BLaER1 treated with 17β-estradiol and CSF1 and Interleukin-3, amounts not matched to agents 10 nM and 100 nM (cell line): Measurements from ENCODE around the gene CFAP100.

Experiments used
- H3K27ac ChIP-seq, 11 experiments: shearing (Covaris generic); formaldehyde crosslinking; 2 replicates each; pipeline ENCODE4 v1.8.1; 2022
- H3K27me3 ChIP-seq, 11 experiments: shearing (Covaris generic); formaldehyde crosslinking; 2 replicates each; pipeline ENCODE4 v1.8.1; 2022
- H3K36me3 ChIP-seq, 11 experiments: shearing (Covaris generic); formaldehyde crosslinking; 2 replicates each; pipeline ENCODE4 v1.8.1; 2022
- H3K4me1 ChIP-seq, 10 experiments: shearing (Covaris generic); formaldehyde crosslinking; 2 replicates each; pipeline ENCODE4 v1.8.1; 2022
- H3K4me2 ChIP-seq, 11 experiments: shearing (Covaris generic); formaldehyde crosslinking; 2 replicates each; pipeline ENCODE4 v1.8.1; 2022
- H3K4me3 ChIP-seq, 10 experiments: shearing (Covaris generic); formaldehyde crosslinking; 2 replicates each; pipeline ENCODE4 v1.8.1; 2022
- H3K9ac ChIP-seq, 11 experiments: shearing (Covaris generic); formaldehyde crosslinking; 2 replicates each; pipeline ENCODE4 v1.8.1; 2022
- H3K9me3 ChIP-seq, 11 experiments: shearing (Covaris generic); formaldehyde crosslinking; replicated peaks in 1 of 11; 2 replicates each; pipeline ENCODE4 v1.8.1; 2022
- H4K20me1 ChIP-seq, 11 experiments: shearing (Covaris generic); formaldehyde crosslinking; 2 replicates each; pipeline ENCODE4 v1.8.1; 2022
- Cebpa-rat ChIP-seq, 11 experiments: shearing (Covaris generic); IDR thresholded peaks; 2 replicates each; pipeline ENCODE4 v1.8.1; 2022

The CFAP100 gene

GRCh38 chr3:126435456-126436315 is 41.0 kb downstream of the CFAP100 start:
- no peaks in the 10 kb centered on the region for H3K4me1 ChIP-seq
- H3K9ac ChIP-seq: no peak overlapping the region
- H3K27me3 ChIP-seq: no peaks in the 10 kb centered on the region
- H3K4me2 ChIP-seq: no peak overlapping the region
- H3K4me3 ChIP-seq: no peak overlapping the region
- H3K27ac ChIP-seq: no peak overlapping the region
- no peak for TF ChIP-seq Cebpa-rat (IDR thresholded peaks at IDR 0.05)
- peaks cover 29 to 79% (median 48%) of the 10 kb centered on the region in 11 experiments; a peak in 21 of 22 replicates for H3K36me3 ChIP-seq
- peaks cover 0 to 6% (median 0%) of the 10 kb centered on the region in 11 experiments; a peak in 1 of 22 replicates for H3K9me3 ChIP-seq
- H4K20me1 ChIP-seq: peaks cover 0 to 74% (median 12%) of the 10 kb centered on the region in 11 experiments; a peak in 9 of 22 replicates

DNA sequence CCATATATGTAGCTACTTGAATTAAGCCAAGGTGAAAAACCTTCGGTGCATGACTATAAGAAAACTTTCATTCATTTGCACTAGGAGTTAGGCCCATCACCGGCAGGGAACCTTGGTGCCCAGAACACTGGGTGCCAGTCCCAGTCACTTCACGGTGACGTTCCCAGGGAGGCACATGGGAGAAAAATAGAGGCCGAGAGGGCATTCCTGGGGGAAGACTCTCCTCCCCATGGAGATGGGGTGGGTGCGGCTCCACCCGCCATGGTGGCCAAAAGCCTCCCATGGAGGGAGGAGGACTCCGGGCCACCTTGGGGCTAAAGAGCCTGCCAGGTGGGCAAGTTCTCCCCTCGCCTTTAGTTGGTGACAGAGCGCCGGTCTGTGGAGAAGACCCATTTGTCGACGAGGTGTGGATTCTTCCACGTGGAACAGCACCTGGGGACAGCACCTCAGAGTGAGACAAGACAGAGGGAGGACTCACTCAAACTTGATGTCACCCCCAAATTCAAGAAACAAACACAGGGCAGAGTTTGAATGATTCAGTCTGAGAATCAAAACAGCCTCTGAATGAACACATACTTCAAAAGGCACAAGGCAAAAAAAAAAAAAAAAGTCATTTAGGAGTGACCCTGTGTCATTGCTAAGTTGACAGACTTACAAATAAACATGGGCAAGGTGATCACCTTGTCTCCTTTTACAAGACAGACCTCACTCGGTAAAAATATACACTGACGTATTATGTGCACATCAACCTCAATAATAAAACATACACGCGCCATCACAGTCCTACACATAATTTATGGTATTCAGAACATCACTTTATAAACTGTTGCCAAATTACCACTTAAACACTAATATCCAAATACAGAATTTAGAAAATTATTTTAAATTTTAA is 42.4 kb downstream of the CFAP100 start:
- TF ChIP-seq Cebpa-rat (IDR thresholded peaks at IDR 0.05): no peak
- Histone ChIP-seq H3K4me3 (no peak overlapping the region), H3K9me3 (no peaks in the 10 kb centered on the region), H3K4me2 (no peak overlapping the region), H3K4me1 (no peaks in the 10 kb centered on the region), H3K36me3 (peaks cover 29 to 91% (median 57%) of the 10 kb centered on the region in 11 experiments; a peak in 21 of 22 replicates), H3K27ac (no peak overlapping the region), H3K27me3 (no peaks in the 10 kb centered on the region), H4K20me1 (peaks cover 0 to 86% (median 16%) of the 10 kb centered on the region in 11 experiments; a peak in 11 of 22 replicates), H3K9ac (no peak overlapping the region)

DNA sequence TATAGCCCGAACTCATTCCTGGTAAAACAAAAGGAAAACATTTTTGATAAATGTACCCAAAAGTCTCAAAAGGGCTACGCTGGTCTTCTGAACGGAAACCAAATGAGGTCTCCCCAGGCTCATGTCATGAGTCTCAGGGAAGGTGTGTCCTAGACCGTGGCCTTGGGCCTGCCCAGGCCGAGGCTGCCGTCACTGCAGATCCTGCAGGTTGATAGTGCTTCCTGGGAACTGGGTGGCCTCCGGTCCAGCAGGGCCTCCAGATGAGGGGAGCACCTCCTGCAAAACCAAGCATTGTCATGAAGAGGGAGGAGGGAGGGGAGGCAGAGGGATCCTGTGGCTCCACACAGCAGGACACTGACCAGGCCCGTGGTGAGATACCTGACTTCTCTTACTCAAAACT is 43.5 kb downstream of the CFAP100 start:
- no peak overlapping the region for H3K4me3 ChIP-seq
- H3K9ac ChIP-seq: no peak overlapping the region
- H4K20me1 ChIP-seq: peaks cover 0 to 96% (median 25%) of the 10 kb centered on the region in 11 experiments; a peak in 14 of 22 replicates
- H3K4me1 ChIP-seq: peaks cover 0 to 4% (median 0%) of the 10 kb centered on the region in 10 experiments; a peak in 2 of 20 replicates
- no peaks in the 10 kb centered on the region for H3K9me3 ChIP-seq
- no peak overlapping the region for H3K4me2 ChIP-seq
- H3K27ac ChIP-seq: no peak overlapping the region
- H3K27me3 ChIP-seq: no peaks in the 10 kb centered on the region
- peaks cover 29 to 97% (median 63%) of the 10 kb centered on the region in 11 experiments; a peak in 21 of 22 replicates for H3K36me3 ChIP-seq
- no peak for TF ChIP-seq Cebpa-rat (IDR thresholded peaks at IDR 0.05)

- Histone ChIP-seq H3K9ac (no peak overlapping the region), H3K4me2 (no peak overlapping the region), H3K36me3 (peaks cover 29 to 92% (median 59%) of the 10 kb centered on the region in 11 experiments; a peak in 21 of 22 replicates), H4K20me1 (peaks cover 0 to 95% (median 27%) of the 10 kb centered on the region in 11 experiments; a peak in 14 of 22 replicates), H3K27ac (no peak overlapping the region), H3K9me3 (no peaks in the 10 kb centered on the region), H3K27me3 (no peaks in the 10 kb centered on the region), H3K4me1 (peaks cover 0 to 8% (median 0%) of the 10 kb centered on the region in 10 experiments; a peak in 2 of 20 replicates), H3K4me3 (no peak overlapping the region)
- no peak for TF ChIP-seq Cebpa-rat (IDR thresholded peaks at IDR 0.05)
Observed at GRCh38 chr3:126438746-126439145, 44.0 kb downstream of the CFAP100 start.

DNA sequence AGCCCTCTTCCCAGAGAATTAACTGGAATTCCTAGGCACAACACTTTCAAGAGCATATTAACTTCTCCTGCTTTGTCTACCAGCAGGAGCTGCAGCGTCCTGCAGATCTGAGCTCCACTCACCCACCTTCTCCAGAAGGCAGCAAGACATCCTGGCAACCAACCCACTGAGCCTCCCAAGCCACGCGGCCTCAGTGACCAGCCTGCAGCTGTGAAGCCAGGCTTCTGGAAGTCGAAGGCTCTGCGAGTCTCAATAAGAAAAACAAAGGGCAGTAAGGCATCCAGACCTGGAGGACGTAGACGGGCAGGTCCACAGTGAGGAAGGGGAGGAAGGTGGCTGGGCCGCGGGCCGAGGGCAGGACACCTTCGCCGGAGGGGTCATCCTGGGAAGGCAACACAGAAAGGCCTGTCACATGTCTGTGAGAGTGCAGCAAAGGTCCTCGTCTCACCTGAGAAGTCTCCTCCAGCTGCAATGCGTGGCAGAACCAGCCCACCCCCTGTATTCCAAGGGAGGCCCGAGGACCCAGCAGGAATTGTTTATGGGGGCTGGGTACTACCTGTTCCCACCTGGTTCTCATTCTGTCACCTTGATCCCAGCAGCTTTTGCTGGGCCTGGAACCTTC is 44.7 kb downstream of the CFAP100 start:
- Histone ChIP-seq H3K9ac (no peak overlapping the region), H4K20me1 (peaks cover 0 to 88% (median 26%) of the 10 kb centered on the region in 11 experiments; a peak in 14 of 22 replicates), H3K4me1 (peaks cover 0 to 8% (median 0%) of the 10 kb centered on the region in 10 experiments; a peak in 2 of 20 replicates), H3K27ac (no peak overlapping the region), H3K27me3 (no peaks in the 10 kb centered on the region), H3K4me3 (no peak overlapping the region), H3K9me3 (no peaks in the 10 kb centered on the region), H3K36me3 (peaks cover 29 to 86% (median 60%) of the 10 kb centered on the region in 11 experiments; a peak in 21 of 22 replicates), H3K4me2 (no peak overlapping the region)
- no peak for TF ChIP-seq Cebpa-rat (IDR thresholded peaks at IDR 0.05)

- no peaks in the 10 kb centered on the region for H3K27me3 ChIP-seq
- H3K4me1 ChIP-seq: peaks cover 0 to 8% (median 0%) of the 10 kb centered on the region in 10 experiments; a peak in 2 of 20 replicates
- H3K4me2 ChIP-seq: no peak overlapping the region
- peaks cover 29 to 81% (median 60%) of the 10 kb centered on the region in 11 experiments; a peak in 21 of 22 replicates for H3K36me3 ChIP-seq
- no peak for TF ChIP-seq Cebpa-rat (IDR thresholded peaks at IDR 0.05)
- no peak overlapping the region for H3K27ac ChIP-seq
- peaks cover 0 to 82% (median 29%) of the 10 kb centered on the region in 11 experiments; a peak in 14 of 22 replicates for H4K20me1 ChIP-seq
- no peaks in the 10 kb centered on the region for H3K9me3 ChIP-seq
- no peak overlapping the region for H3K4me3 ChIP-seq
- no peak overlapping the region for H3K9ac ChIP-seq
Observed at GRCh38 chr3:126439968-126440708, 45.4 kb downstream of the CFAP100 start.

- TF ChIP-seq Cebpa-rat (IDR thresholded peaks at IDR 0.05): no peak
- Histone ChIP-seq H3K9ac (no peak overlapping the region), H3K36me3 (peaks cover 29 to 81% (median 59%) of the 10 kb centered on the region in 11 experiments; a peak in 21 of 22 replicates)
Observed at GRCh38 chr3:126440709-126440995, 45.9 kb downstream of the CFAP100 start.

More at GRCh38 chr3:126440709-126440995, 45.9 kb downstream of the CFAP100 start:
- H3K27me3 ChIP-seq: no peaks in the 10 kb centered on the region
- no peak overlapping the region for H3K4me2 ChIP-seq
- H3K27ac ChIP-seq: no peak overlapping the region
- peaks cover 0 to 8% (median 0%) of the 10 kb centered on the region in 10 experiments; a peak in 2 of 20 replicates for H3K4me1 ChIP-seq
- H4K20me1 ChIP-seq: peaks cover 0 to 82% (median 31%) of the 10 kb centered on the region in 11 experiments; a peak in 15 of 22 replicates
- no peaks in the 10 kb centered on the region for H3K9me3 ChIP-seq
- no peak overlapping the region for H3K4me3 ChIP-seq
